HL-60 (cell line): ENCODE results near the gene RNF225.

Experiments
- CTCF ChIP-seq: IDR thresholded peaks from one replicate; pipeline ENCODE4 v1.5.1; 2011; ENCODE audit warnings: low read length, control low read depth, inconsistent platforms; ENCODE audit not compliant: insufficient read depth
- POLR2AphosphoS5 ChIP-seq: IDR thresholded peaks from 2 replicates; pipeline ENCODE4 v1.6.1; 2012; ENCODE audit warnings: low read depth

DNA sequence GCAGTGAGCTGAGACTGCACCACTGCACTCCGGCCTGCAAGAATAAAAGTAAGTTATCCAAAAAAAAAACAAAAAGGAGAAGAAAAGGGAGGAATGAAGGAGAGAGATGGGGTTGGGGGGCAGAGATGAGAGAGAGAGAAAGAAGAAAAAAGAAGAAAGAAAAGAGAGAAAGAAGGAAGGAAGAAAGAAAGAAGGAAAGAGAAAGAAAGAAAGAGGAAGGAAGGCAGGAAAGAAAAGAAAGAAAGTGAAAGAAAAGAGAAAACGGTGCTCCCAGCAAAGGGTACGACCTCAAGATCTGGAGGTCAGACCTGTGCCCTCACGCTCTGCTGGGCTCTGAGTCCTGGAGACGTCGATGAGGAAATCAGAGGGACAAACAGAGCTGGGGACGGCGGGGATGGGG, 45.9 kb upstream of the RNF225 start:
- TF ChIP-seq POLR2AphosphoS5 (no peak), CTCF (no peak)
